ENCODE measurements around the gene AQP1. TPM values are rescaled to one million over a fixed set of nuclear protein-coding genes. Genes with fewer than 3 reads are reported as not detected.

Gene AQP1
- total RNA-seq, 1 donor from 2014 or later = 253 TPM

GRCh38 chr7:30921540-30922401 lies 10.1 kb downstream of the AQP1 start:
- Histone ChIP-seq H3K4me3 (peak overlapping the region; percentile 70), H3K9me3 (replicated peaks) (peaks cover under 1% of the 10 kb centered on the region), H3K27ac (replicated peaks) (peak overlapping the region; percentile 92), H3K27me3 (ENCODE audit: low read depth) (no peaks in the 10 kb centered on the region), H3K36me3 (peaks cover 46% of the 10 kb centered on the region), H3K4me1 (peaks cover 95% of the 10 kb centered on the region)
- no peak for TF ChIP-seq CTCF (IDR thresholded peaks at IDR 0.05; ENCODE audit: borderline replicate concordance)
- DNase-seq = peak; percentile 13
- intact Hi-C loops (cut with micrococcal nuclease) = no loop called here

GRCh38 chr7:30922596-30922995 lies 10.9 kb downstream of the AQP1 start:
- intact Hi-C loops (cut with micrococcal nuclease) = no loop called here
- DNase-seq = peak; percentile 12
- TF ChIP-seq CTCF (IDR thresholded peaks at IDR 0.05; ENCODE audit: borderline replicate concordance) = no peak
- Histone ChIP-seq H3K36me3 (peaks cover 49% of the 10 kb centered on the region), H3K27me3 (ENCODE audit: low read depth) (no peaks in the 10 kb centered on the region), H3K27ac (replicated peaks) (peak overlapping the region; percentile 92), H3K4me3 (no peak overlapping the region), H3K4me1 (peaks cover 86% of the 10 kb centered on the region), H3K9me3 (replicated peaks) (peaks cover 7% of the 10 kb centered on the region)

- Histone ChIP-seq H3K36me3 (peaks cover 49% of the 10 kb centered on the region), H3K9me3 (replicated peaks) (peaks cover 7% of the 10 kb centered on the region), H3K27me3 (ENCODE audit: low read depth) (no peaks in the 10 kb centered on the region), H3K27ac (replicated peaks) (peak overlapping the region; percentile 92), H3K4me1 (peaks cover 80% of the 10 kb centered on the region), H3K4me3 (no peak overlapping the region)
- intact Hi-C loops (cut with micrococcal nuclease) = no loop called here
- no peak for TF ChIP-seq CTCF (IDR thresholded peaks at IDR 0.05; ENCODE audit: borderline replicate concordance)
- DNase-seq = peak; percentile 7
Observed at GRCh38 chr7:30923009-30923773, 11.5 kb downstream of the AQP1 start.

DNA sequence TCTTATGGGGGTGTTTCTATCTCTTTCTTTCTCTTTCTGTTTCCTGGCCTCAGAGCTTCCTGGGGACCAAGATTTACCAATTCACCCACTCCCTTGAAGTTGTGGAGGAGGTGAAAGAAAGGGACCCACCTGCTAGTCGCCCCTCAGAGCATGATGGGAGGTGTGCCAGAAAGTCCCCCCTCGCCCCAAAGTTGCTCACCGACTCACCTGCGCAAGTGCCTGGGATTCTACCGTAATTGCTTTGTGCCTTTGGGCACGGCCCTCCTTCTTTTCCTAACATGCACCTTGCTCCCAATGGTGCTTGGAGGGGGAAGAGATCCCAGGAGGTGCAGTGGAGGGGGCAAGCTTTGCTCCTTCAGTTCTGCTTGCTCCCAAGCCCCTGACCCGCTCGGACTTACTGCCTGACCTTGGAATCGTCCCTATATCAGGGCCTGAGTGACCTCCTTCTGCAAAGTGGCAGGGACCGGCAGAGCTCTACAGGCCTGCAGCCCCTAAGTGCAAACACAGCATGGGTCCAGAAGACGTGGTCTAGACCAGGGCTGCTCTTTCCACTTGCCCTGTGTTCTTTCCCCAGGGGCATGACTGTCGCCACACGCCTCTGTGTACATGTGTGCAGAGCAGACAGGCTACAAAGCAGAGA lies 12.2 kb downstream of the AQP1 start:
- Histone ChIP-seq H3K27ac (replicated peaks) (peak overlapping the region; percentile 92), H3K27me3 (ENCODE audit: low read depth) (no peaks in the 10 kb centered on the region), H3K4me1 (peaks cover 73% of the 10 kb centered on the region), H3K36me3 (peaks cover 49% of the 10 kb centered on the region), H3K4me3 (no peak overlapping the region), H3K9me3 (replicated peaks) (peaks cover 7% of the 10 kb centered on the region)
- DNase-seq = peak; percentile 6
- intact Hi-C loops (cut with micrococcal nuclease) = no loop called here
- TF ChIP-seq CTCF (IDR thresholded peaks at IDR 0.05; ENCODE audit: borderline replicate concordance) = no peak

- Histone ChIP-seq H3K4me1 (peaks cover 67% of the 10 kb centered on the region), H3K9me3 (replicated peaks) (peaks cover 7% of the 10 kb centered on the region), H3K4me3 (no peak overlapping the region), H3K36me3 (peaks cover 49% of the 10 kb centered on the region), H3K27me3 (ENCODE audit: low read depth) (no peaks in the 10 kb centered on the region), H3K27ac (replicated peaks) (peak overlapping the region; percentile 92)
- peak; percentile 4 for DNase-seq
- no peak for TF ChIP-seq CTCF (IDR thresholded peaks at IDR 0.05; ENCODE audit: borderline replicate concordance)
- intact Hi-C loops (cut with micrococcal nuclease) = no loop called here
Observed at GRCh38 chr7:30924624-30925023, 13.0 kb downstream of the AQP1 start.

Measured in left ventricle myocardium inferior (tissue), 1 donor.